ENCODE data around the gene OR4D2.

The OR4D2 gene

GRCh38 chr17:58148609-58149008, 18.2 kb upstream of the OR4D2 start:
- Mint-ChIP-seq H3K36me3 (ENCODE audit: low read depth) (no peaks in the 10 kb centered on the region), H3K27ac (no peak overlapping the region), H3K9me3 (peaks cover 28% of the 10 kb centered on the region), H3K27me3 (ENCODE audit: low read depth, poor library complexity) (peaks cover 77% of the 10 kb centered on the region), H3K4me3 (no peak overlapping the region), H3K4me1 (no peaks in the 10 kb centered on the region)
- TF ChIP-seq CTCF (IDR thresholded peaks at IDR 0.05) = no peak
- DNase-seq = no peak

- no peak overlapping the region for H3K27ac Mint-ChIP-seq
- no peak for DNase-seq
- no peaks in the 10 kb centered on the region for H3K36me3 Mint-ChIP-seq (ENCODE audit: low read depth)
- H3K4me1 Mint-ChIP-seq = no peaks in the 10 kb centered on the region
- H3K4me3 Mint-ChIP-seq = no peak overlapping the region
- H3K27me3 Mint-ChIP-seq (ENCODE audit: low read depth, poor library complexity) = peaks cover 93% of the 10 kb centered on the region
- no peak for TF ChIP-seq CTCF (IDR thresholded peaks at IDR 0.05)
- peaks cover 13% of the 10 kb centered on the region for H3K9me3 Mint-ChIP-seq
These were observed 16.4 kb upstream of the OR4D2 start for GRCh38 chr17:58150394-58150793.

GRCh38 chr17:58153046-58153445, 13.7 kb upstream of the OR4D2 start:
- DNase-seq = no peak
- Mint-ChIP-seq H3K36me3 (ENCODE audit: low read depth) (no peaks in the 10 kb centered on the region), H3K27ac (no peak overlapping the region), H3K4me3 (no peak overlapping the region), H3K27me3 (ENCODE audit: low read depth, poor library complexity) (peaks cover 93% of the 10 kb centered on the region), H3K9me3 (peaks cover 7% of the 10 kb centered on the region), H3K4me1 (peaks cover 7% of the 10 kb centered on the region)
- no peak for TF ChIP-seq CTCF (IDR thresholded peaks at IDR 0.05)

- no peak for TF ChIP-seq CTCF (IDR thresholded peaks at IDR 0.05)
- Mint-ChIP-seq H3K4me1 (peaks cover 7% of the 10 kb centered on the region), H3K27me3 (ENCODE audit: low read depth, poor library complexity) (peaks cover 93% of the 10 kb centered on the region), H3K27ac (no peak overlapping the region), H3K4me3 (no peak overlapping the region), H3K36me3 (ENCODE audit: low read depth) (no peaks in the 10 kb centered on the region), H3K9me3 (peaks cover 7% of the 10 kb centered on the region)
- no peak for DNase-seq
These were observed 13.1 kb upstream of the OR4D2 start for GRCh38 chr17:58153671-58154070.

- Mint-ChIP-seq H3K4me3 (peak overlapping the region; percentile 85), H3K4me1 (peaks cover 7% of the 10 kb centered on the region), H3K27me3 (ENCODE audit: low read depth, poor library complexity) (peaks cover 98% of the 10 kb centered on the region), H3K9me3 (peaks cover 12% of the 10 kb centered on the region), H3K36me3 (ENCODE audit: low read depth) (no peaks in the 10 kb centered on the region), H3K27ac (no peak overlapping the region)
- DNase-seq = peak; percentile 62
- no peak for TF ChIP-seq CTCF (IDR thresholded peaks at IDR 0.05)
These were observed 9.7 kb upstream of the OR4D2 start for GRCh38 chr17:58156839-58157803.

GRCh38 chr17:58158181-58158580, 8.6 kb upstream of the OR4D2 start:
- Mint-ChIP-seq H3K27ac (no peak overlapping the region), H3K9me3 (peaks cover 12% of the 10 kb centered on the region), H3K4me1 (peaks cover 7% of the 10 kb centered on the region), H3K27me3 (ENCODE audit: low read depth, poor library complexity) (peaks cover 98% of the 10 kb centered on the region), H3K4me3 (no peak overlapping the region), H3K36me3 (ENCODE audit: low read depth) (no peaks in the 10 kb centered on the region)
- no peak for DNase-seq
- TF ChIP-seq CTCF (IDR thresholded peaks at IDR 0.05) = no peak
